Measurements from ENCODE around the gene NUP153. TPM values are rescaled to one million over a fixed set of nuclear protein-coding genes. Genes with fewer than 3 reads are reported as not detected.
"Not testable (repeated sequence)": the region's sequence is repeated elsewhere in the genome, so short reads cannot be mapped to it uniquely, and the experiment has no call there.

Gene NUP153
- polyA plus RNA-seq, 4 donors, result 7.6 to 31.6 (median 8.6) TPM

DNA sequence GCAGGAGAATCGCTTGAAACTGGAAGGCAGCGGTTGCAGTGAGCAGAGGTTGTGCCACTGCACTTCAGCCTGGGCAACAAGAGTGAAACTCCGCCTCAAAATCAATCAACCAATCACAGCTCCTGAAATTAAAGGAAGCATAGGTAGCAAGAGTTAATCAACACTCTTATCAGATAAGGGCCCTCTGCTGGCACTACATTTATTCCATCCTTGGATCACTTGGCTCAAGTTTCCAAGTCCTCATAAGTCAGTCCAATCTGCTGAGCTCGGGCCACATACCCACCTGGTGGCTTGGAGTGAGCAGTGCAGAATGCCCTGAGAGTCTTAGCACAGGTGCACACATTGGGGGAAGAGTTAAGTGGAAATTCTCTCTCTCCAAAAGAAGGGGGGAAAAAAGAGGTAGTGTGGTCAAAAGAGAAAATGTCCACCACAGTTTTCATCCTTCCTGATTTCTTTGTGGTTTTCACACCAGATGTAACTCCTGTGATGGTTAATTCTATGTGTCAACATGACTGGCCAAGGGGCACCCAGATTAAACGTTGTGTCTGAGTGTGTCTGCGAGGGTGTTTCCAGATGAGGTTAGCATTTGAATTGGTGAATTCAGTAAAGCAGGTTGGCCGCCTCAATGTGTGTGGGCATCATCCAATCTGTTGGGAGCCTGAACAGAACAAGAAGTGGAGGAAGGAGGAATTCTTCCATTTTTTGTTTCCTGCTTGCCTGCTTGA, 120.8 kb downstream of the NUP153 start:
- Histone ChIP-seq H3K9me3 (ENCODE audit: control insufficient read depth in 2 of 2, insufficient read depth in 1 of 2, low read depth in 1 of 2, low read length in 1 of 2) (no peaks in the 10 kb centered on the region), H3K4me1 (ENCODE audit: control insufficient read depth in 3 of 3, insufficient read depth in 2 of 3, low read depth in 1 of 3, low read length in 2 of 3) (no peaks in the 10 kb centered on the region), H3K27ac (ENCODE audit: low read depth in 1 of 3, low read length in 2 of 3) (no peak overlapping the region), H3K4me3 (ENCODE audit: low read depth in 1 of 3, low read length in 3 of 3) (no peak overlapping the region), H3K27me3 (ENCODE audit: control insufficient read depth in 3 of 3, insufficient read depth in 3 of 3, low read length in 3 of 3) (no peaks in the 10 kb centered on the region), H3K36me3 (ENCODE audit: control insufficient read depth in 3 of 3, insufficient read depth in 2 of 3, low read depth in 1 of 3, low read length in 3 of 3) (no peaks in the 10 kb centered on the region)
- WGBS, 3 donors, result 53 to 66% (median 54%) methylated on average over 7 of the region's 7 CpGs
- FAIRE-seq (no peak), DNase-seq (peak; percentile 13 to 87)

DNA sequence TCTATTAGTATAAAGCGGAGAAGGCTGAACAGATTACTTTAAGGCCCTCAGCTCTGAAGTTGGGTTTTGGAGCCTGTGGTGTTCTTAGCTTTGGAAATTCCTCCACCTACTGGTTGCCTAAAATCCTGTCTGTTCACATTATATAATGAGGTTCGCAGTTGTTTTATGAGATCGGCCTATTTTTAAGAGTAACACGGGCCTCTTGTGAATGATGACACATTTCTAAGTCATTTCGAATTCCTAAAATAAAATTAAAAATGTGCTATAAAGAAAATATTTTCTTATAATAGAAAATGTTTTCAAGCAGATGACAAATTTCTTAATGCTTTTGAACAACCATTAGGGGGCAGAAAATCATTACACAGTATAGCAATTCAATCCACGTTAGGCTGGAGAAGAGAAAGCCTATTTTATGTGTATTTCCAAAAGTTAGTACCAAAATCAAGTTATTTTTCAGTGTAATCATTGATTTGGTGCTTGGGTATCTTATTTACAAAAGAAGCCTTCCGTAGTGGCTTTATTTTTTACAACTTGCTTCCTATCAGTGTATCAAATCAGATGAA, 122.4 kb downstream of the NUP153 start:
- peak; percentile 67 to 69 for DNase-seq
- no peaks in the 10 kb centered on the region for H3K27me3 ChIP-seq (ENCODE audit: control insufficient read depth in 3 of 3, insufficient read depth in 3 of 3, low read length in 3 of 3)
- FAIRE-seq, result peak; percentile 23
- no peaks in the 10 kb centered on the region for H3K4me1 ChIP-seq (ENCODE audit: control insufficient read depth in 3 of 3, insufficient read depth in 2 of 3, low read depth in 1 of 3, low read length in 2 of 3)
- no peak overlapping the region for H3K4me3 ChIP-seq (ENCODE audit: low read depth in 1 of 3, low read length in 3 of 3)
- 5 to 9% (median 8%) methylated on average over 7 of the region's 7 CpGs for WGBS, 3 donors
- no peaks in the 10 kb centered on the region for H3K9me3 ChIP-seq (ENCODE audit: control insufficient read depth in 2 of 2, insufficient read depth in 1 of 2, low read depth in 1 of 2, low read length in 1 of 2)
- no peaks in the 10 kb centered on the region for H3K36me3 ChIP-seq (ENCODE audit: control insufficient read depth in 3 of 3, insufficient read depth in 2 of 3, low read depth in 1 of 3, low read length in 3 of 3)
- no peak overlapping the region for H3K27ac ChIP-seq (ENCODE audit: low read depth in 1 of 3, low read length in 2 of 3)

DNA sequence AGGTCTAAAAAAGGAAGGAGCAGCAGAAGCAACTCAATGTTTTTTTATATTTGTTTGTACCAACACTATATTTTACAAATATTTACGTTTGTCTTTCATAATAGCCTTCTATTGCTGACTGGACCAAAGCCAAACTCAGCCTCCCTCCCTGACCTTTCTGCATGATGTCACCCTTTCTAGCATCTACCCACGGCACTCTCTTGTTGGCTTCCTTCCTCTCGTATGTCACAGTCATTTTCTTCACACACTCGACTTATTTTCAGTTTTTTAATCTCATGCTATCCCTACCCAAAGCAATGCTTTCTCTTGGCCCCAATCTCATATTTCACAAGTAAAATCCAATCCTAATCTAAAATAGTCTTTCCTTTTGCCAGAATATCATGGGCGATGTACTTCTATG, 122.9 kb downstream of the NUP153 start:
- peaks cover 0 to 2% (median 0%) of the 10 kb centered on the region in 3 donors for H3K27me3 ChIP-seq (ENCODE audit: control insufficient read depth in 3 of 3, insufficient read depth in 3 of 3, low read length in 3 of 3)
- DNase-seq (peak in 1 of 2 donors; percentile 6), FAIRE-seq (no peak)
- no peaks in the 10 kb centered on the region for H3K36me3 ChIP-seq (ENCODE audit: control insufficient read depth in 3 of 3, insufficient read depth in 2 of 3, low read depth in 1 of 3, low read length in 3 of 3)
- no peaks in the 10 kb centered on the region for H3K9me3 ChIP-seq (ENCODE audit: control insufficient read depth in 2 of 2, insufficient read depth in 1 of 2, low read depth in 1 of 2, low read length in 1 of 2)
- H3K27ac ChIP-seq (ENCODE audit: low read depth in 1 of 3, low read length in 2 of 3), result no peak overlapping the region
- H3K4me3 ChIP-seq (ENCODE audit: low read depth in 1 of 3, low read length in 3 of 3), result no peak overlapping the region
- WGBS, 3 donors, result 22 to 27% (median 26%) methylated on average over 5 of the region's 5 CpGs
- H3K4me1 ChIP-seq (ENCODE audit: control insufficient read depth in 3 of 3, insufficient read depth in 2 of 3, low read depth in 1 of 3, low read length in 2 of 3), result no peaks in the 10 kb centered on the region

DNA sequence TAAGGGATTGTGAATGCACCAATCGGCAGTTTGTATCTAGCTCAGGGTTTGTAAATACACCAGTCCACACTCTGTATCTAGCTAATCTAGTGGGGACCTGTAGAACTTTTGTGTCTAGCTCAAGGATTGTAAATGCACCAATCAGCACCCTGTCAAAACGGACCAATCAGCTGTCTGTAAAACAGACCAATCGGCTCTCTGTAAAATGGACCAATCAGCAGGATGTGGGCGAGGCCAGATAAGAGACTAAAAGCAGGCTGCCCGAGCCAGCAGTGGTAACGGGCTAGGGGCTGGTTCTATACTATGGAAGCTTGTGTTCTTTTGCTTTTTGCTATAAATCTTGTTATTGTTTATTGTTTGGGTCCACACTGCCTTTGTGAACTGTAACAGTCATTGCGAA, 125.4 kb downstream of the NUP153 start:
- not testable (repeated sequence) for H3K36me3 ChIP-seq (ENCODE audit: control insufficient read depth in 3 of 3, insufficient read depth in 2 of 3, low read depth in 1 of 3, low read length in 3 of 3); H3K27ac ChIP-seq (ENCODE audit: low read depth in 1 of 3, low read length in 2 of 3); H3K4me1 ChIP-seq (ENCODE audit: control insufficient read depth in 3 of 3, insufficient read depth in 2 of 3, low read depth in 1 of 3, low read length in 2 of 3); H3K4me3 ChIP-seq (ENCODE audit: low read depth in 1 of 3, low read length in 3 of 3); FAIRE-seq; DNase-seq; H3K27me3 ChIP-seq (ENCODE audit: control insufficient read depth in 3 of 3, insufficient read depth in 3 of 3, low read length in 3 of 3); H3K9me3 ChIP-seq (ENCODE audit: control insufficient read depth in 2 of 2, insufficient read depth in 1 of 2, low read depth in 1 of 2, low read length in 1 of 2)
- WGBS, 3 donors, result 84 to 93% (median 89%) methylated on average over 7 of the region's 7 CpGs

GRCh38 chr6:17580518-17581048, 126.1 kb downstream of the NUP153 start:
- Histone ChIP-seq H3K27me3 (ENCODE audit: control insufficient read depth in 3 of 3, insufficient read depth in 3 of 3, low read length in 3 of 3) (peaks cover 0 to 2% (median 0%) of the 10 kb centered on the region in 3 donors), H3K4me1 (ENCODE audit: control insufficient read depth in 3 of 3, insufficient read depth in 2 of 3, low read depth in 1 of 3, low read length in 2 of 3) (no peaks in the 10 kb centered on the region), H3K4me3 (ENCODE audit: low read depth in 1 of 3, low read length in 3 of 3) (peak overlapping the region; percentile 29 to 57 (median 33)), H3K9me3 (ENCODE audit: control insufficient read depth in 2 of 2, insufficient read depth in 1 of 2, low read depth in 1 of 2, low read length in 1 of 2) (peaks cover 0 to 7% of the 10 kb centered on the region in 2 donors), H3K27ac (ENCODE audit: low read depth in 1 of 3, low read length in 2 of 3) (no peak overlapping the region), H3K36me3 (ENCODE audit: control insufficient read depth in 3 of 3, insufficient read depth in 2 of 3, low read depth in 1 of 3, low read length in 3 of 3) (no peaks in the 10 kb centered on the region)
- FAIRE-seq (no peak), DNase-seq (peak in 1 of 2 donors; percentile 51)
- WGBS, 3 donors, result 15 to 34% (median 16%) methylated on average over 21 to 53 of the region's 53 CpGs

DNA sequence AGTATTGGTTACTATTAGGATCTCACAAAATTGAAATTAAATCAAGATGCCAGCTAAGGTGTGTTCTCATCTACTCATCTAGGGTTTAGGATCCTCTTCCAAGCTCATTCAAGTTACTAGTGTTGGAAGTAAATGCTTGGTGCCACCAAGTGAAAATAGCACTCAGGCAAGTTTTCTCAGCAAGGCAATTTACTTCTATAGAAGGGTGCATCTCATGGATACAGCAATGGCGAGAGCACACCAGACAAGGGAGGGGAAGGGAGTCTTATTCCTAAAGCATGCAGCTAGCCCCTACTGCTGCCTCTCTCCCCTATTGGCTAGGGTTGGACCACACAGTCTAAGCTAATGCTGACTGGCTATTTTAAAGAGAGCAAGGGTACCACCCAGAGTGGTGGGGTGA, 129.7 kb downstream of the NUP153 start:
- Histone ChIP-seq H3K9me3 (ENCODE audit: control insufficient read depth in 2 of 2, insufficient read depth in 1 of 2, low read depth in 1 of 2, low read length in 1 of 2) (peaks cover 0 to 12% of the 10 kb centered on the region in 2 donors), H3K4me3 (ENCODE audit: low read depth in 1 of 3, low read length in 3 of 3) (no peak overlapping the region), H3K27ac (ENCODE audit: low read depth in 1 of 3, low read length in 2 of 3) (no peak overlapping the region), H3K27me3 (ENCODE audit: control insufficient read depth in 3 of 3, insufficient read depth in 3 of 3, low read length in 3 of 3) (peaks cover 0 to 2% (median 2%) of the 10 kb centered on the region in 3 donors), H3K4me1 (ENCODE audit: control insufficient read depth in 3 of 3, insufficient read depth in 2 of 3, low read depth in 1 of 3, low read length in 2 of 3) (no peaks in the 10 kb centered on the region), H3K36me3 (ENCODE audit: control insufficient read depth in 3 of 3, insufficient read depth in 2 of 3, low read depth in 1 of 3, low read length in 3 of 3) (no peaks in the 10 kb centered on the region)
- DNase-seq, result no peak
- 69 to 96% (median 81%) methylated on average over 1 of the region's 1 CpG for WGBS, 3 donors
- no peak for FAIRE-seq

GRCh38 chr6:17574866-17575560, 131.7 kb downstream of the NUP153 start:
- Histone ChIP-seq H3K36me3 (ENCODE audit: control insufficient read depth in 3 of 3, insufficient read depth in 2 of 3, low read depth in 1 of 3, low read length in 3 of 3) (no peaks in the 10 kb centered on the region), H3K27me3 (ENCODE audit: control insufficient read depth in 3 of 3, insufficient read depth in 3 of 3, low read length in 3 of 3) (peaks cover 0 to 2% (median 2%) of the 10 kb centered on the region in 3 donors), H3K9me3 (ENCODE audit: control insufficient read depth in 2 of 2, insufficient read depth in 1 of 2, low read depth in 1 of 2, low read length in 1 of 2) (peaks cover 0 to 12% of the 10 kb centered on the region in 2 donors), H3K4me3 (ENCODE audit: low read depth in 1 of 3, low read length in 3 of 3) (no peak overlapping the region), H3K4me1 (ENCODE audit: control insufficient read depth in 3 of 3, insufficient read depth in 2 of 3, low read depth in 1 of 3, low read length in 2 of 3) (no peaks in the 10 kb centered on the region), H3K27ac (ENCODE audit: low read depth in 1 of 3, low read length in 2 of 3) (no peak overlapping the region)
- FAIRE-seq (no peak), DNase-seq (no peak)
- WGBS, 3 donors, result 81 to 93% (median 87%) methylated on average over 8 of the region's 8 CpGs

DNA sequence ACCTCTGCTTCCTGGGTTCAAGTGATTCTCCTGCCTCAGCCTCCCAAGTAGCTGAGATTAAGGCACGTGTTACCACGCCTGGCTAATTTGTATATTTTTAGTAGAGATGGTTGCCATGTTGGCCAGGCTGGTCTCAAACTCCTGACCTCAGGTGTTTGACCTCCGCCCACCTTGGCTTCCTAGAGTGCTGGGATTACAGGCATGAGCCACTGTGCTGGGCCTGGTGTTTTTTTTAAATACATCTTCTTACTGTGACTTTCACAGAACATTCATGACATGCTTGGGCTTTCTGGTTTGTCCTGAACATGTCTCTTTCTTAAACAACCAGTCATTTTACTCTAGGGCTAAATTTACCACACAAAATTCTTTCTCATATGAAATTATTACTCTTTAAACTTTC, 141.3 kb downstream of the NUP153 start:
- no peaks in the 10 kb centered on the region for H3K27me3 ChIP-seq (ENCODE audit: control insufficient read depth in 3 of 3, insufficient read depth in 3 of 3, low read length in 3 of 3)
- peaks cover 0 to 11% of the 10 kb centered on the region in 2 donors for H3K9me3 ChIP-seq (ENCODE audit: control insufficient read depth in 2 of 2, insufficient read depth in 1 of 2, low read depth in 1 of 2, low read length in 1 of 2)
- DNase-seq (no peak), FAIRE-seq (no peak)
- no peak overlapping the region for H3K4me3 ChIP-seq (ENCODE audit: low read depth in 1 of 3, low read length in 3 of 3)
- H3K36me3 ChIP-seq (ENCODE audit: control insufficient read depth in 3 of 3, insufficient read depth in 2 of 3, low read depth in 1 of 3, low read length in 3 of 3), result no peaks in the 10 kb centered on the region
- H3K4me1 ChIP-seq (ENCODE audit: control insufficient read depth in 3 of 3, insufficient read depth in 2 of 3, low read depth in 1 of 3, low read length in 2 of 3), result no peaks in the 10 kb centered on the region
- 75 to 79% (median 77%) methylated on average over 3 of the region's 3 CpGs for WGBS, 3 donors
- no peak overlapping the region for H3K27ac ChIP-seq (ENCODE audit: low read depth in 1 of 3, low read length in 2 of 3)

Data from small intestine (tissue), 7 donors.